UCSD-AML1 (cell line): ENCODE results near the gene PCYT2.
"Not testable (repeated sequence)": the region's sequence is repeated elsewhere in the genome, so short reads cannot be mapped to it uniquely, and the experiment has no call there.

Experiments used
- DNase-seq: peaks from one replicate; lab custom pipeline; 2025; ENCODE audit not compliant: unreplicated experiment; lab: John Stamatoyannopoulos, UW

The PCYT2 gene

DNA sequence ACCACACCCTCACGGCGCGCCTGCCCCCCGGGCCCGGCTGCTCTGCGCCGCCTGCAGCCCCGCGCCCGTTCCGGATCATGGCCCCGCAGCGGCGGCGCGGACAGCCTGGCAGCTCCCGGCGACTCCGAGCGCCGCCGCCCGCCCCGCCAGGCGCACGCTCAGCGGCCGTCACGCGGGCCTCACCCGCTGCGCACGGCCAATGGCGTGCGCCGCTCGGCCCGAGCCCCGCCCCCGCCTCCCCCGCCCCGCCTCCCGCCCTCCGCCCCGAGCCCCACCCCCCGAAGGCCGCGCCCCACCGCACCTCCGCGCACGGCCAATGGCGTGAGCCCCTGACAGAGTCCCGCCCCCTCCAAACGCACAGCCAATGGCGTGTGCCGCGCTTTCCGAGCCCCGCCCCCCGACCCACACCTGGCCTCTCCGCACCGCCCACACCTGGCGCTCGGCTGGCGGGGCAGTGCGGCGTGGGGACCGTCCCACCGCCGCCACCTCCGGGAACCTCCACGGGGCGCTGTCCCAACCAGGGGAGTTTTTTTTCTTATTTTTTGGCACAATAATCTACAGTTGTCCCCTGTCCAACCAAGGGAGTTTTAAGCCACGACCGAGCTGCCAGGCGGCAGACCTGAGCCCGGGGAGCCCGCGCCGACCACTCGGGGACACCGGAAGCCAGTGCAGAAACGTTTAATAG lies at the start of gene PCYT2:
Gene PCYT2, minus strand, starts transcription at position 123 of the 685 bp plus-strand sequence. Its CDS starts 44 bp downstream, at position 79.
- DNase-seq, result peak; percentile 85

DNA sequence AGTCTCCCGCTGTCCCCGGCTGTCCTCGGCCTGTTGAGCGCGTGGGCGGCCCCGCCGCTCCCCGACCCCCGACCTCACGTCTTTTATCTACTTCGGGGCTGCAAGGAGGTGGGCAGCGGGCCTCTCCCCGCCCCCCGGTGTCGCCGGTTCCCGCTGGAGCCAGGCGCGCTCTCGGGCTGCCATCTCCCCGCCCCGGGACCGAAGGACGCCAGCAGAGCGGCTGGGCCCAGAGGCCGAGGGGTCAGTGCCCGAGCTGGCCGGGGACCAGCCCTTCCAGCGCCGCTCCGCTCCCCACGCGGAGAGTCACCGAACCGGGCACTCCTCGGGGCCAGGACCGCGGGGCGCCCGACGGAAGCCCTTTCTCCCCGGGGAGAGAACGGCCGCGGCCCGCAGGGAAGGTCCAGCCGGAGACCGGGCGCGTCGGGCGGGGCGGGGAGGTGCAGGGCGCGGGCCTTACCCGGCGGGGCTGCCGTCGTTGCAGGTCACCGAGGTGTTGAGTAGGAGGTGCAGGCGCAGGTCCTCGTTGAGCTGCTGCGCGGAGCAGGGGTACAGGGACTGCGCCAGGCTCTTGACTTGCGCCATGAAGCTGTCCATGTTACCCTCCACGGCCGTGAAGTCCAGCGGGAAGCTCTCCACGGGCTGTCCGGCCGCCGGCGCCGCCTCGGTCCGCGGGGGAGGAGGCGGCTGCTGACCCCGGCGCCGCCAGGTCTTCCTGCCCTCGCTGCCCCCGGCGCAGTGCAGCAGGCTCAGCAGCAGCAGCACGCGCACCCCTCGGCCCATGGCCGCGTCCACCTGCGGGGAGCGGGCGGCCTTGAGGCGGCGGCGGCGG lies 49.1 kb upstream of the PCYT2 start:
- DNase-seq, result no peak

DNA sequence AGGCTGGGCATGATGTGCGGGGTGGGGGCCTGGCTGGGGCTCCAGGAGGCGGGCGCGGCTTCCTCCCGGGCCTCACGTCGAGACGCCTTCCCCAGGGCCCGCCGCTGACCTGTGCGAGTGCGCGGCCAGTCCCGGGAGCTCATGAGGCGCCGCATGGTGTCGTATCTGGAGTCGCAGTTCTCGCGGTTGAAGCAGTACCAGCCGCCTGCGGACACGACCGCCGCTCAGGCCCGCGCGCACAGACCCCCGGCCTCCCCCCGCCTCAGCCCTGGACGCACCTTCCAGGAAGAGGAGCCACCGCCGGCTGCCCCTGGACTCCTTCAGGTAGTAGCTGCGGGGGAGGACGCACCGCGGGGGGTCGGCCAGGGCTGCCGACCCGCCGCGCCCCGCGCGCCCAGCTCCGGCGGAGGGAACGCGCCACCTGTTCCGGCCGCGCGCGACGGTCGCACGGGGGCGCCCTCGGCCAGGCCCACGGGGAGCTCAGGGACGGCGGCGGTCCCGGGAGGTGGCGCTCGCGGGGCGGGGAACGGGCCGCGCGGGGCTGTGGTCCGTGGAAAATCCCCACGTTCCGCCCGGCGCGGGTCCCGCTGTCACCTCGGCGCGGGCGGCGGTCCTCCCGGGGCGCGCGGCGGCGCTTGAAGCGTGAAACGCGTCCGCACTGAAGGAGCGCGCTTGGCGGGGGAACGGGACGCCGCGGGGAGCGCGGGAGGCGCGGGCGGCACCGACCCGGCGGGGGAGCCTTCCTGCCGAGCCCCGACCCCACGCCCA lies 48.3 kb upstream of the PCYT2 start:
- DNase-seq, result peak; percentile 77

DNA sequence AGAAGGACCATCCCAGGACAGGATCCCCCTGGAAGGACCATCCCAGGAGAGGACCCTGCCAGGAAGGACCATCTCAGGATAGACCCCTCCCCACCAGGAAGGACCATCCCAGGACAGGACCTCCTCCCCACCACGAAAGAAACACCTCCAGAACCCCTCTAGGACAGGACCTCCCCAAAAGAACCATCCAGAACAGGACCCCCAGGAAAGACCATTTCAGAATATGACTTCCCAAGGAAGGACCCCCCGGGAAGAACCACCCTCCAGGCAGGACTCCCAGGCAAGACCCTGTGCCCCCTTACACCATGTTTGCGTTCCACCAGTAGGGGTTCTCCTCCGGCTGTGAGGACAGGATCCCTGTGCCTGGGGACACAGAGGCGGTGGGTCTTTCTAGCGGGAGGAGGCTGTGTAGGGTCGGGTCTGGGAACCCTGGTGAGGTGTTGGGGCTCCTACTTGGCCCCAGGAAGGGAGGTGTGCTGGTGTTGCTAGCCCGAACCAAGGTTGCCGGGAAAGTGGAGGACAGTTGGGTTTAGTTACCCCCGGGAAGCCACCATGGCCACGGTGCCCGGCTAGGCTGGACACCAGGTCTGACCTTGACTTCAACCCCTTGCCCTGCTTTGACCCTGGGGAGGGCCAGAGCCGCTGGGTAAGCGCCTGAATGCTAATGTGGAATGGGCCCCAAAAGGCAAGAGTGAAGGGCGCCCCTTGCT lies 47.6 kb upstream of the PCYT2 start:
- no peak for DNase-seq

DNA sequence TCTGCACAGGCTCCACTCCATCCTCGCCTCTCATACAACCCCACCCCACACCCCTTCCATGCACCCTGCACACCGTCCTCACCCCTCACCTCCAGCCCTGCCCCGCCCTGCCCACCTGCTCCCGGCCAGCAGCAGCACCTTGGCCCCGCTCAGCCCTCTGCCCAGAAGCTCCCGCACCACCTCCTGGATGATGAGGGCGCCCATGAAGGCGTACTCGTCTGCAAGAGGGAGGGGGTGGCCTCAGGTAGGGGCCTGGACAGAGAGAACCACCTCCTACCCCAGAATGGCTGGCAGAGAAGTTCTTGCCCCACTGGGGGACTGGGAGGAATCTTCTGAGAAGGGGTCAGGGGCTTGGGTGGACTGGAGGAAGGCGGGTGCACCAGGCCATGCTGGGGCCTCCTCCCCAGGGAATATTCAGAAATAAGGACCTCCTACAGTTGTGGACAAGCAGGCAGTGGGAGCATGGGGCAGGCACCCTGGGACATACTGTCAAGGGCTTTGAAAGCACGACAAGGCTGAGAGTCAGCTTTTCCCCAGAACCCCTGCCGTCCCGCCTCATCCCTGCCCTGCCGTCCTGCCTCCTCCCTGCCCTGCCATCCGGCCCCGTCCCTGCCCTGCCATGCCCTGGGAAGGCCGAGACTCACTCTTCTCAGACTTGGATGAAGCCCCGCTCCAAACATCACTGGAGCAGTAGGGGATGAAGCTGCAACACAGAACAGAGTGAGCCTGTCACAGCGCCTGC lies 46.7 kb upstream of the PCYT2 start:
- no peak for DNase-seq

DNA sequence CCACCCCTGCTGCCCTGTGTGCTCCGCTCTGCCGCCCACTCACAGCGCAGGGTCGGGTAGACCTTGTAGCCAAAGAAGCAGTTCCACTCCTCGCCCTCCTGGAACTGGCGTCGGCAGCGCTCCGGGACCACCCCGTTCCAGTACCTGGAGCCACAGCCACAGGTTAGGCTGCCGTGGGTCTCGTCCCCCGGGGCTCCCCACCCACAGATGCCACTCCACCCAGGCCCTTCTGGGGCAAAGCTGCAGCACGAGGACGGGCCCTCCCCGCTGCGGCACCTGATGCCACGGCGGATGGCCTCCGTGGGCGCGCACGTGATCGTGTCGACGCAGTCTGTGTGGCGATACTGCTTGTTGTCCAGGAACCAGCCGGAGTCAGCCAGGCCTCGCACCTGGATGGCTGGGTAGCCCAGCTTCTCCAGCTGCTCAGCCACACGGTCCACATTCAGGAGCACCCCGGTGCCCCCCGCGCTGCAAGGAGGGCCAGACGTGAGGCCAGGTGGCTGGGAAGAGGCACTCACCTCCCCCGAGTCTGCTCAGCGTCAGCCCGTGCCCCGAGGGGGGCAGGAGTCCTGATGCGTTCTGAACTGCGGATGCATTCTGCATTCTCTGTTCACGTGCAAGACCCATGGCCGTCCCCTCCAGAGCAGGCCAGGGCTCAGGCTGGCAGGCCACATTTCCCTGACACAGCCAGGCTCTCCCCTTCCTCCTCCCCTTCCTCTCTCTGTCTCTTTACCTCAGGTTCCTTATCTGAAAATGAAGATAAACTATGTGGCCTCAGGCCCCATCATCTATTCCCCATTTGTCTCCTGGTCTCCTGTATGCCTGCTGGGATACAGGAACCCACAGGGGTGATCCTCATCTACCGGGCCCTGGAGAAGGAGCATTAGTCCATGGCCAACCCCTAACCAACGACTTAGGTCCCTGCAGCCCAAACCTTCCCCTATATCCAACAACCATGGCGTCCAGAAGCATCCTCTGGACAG lies 45.7 kb upstream of the PCYT2 start:
- no peak for DNase-seq

DNA sequence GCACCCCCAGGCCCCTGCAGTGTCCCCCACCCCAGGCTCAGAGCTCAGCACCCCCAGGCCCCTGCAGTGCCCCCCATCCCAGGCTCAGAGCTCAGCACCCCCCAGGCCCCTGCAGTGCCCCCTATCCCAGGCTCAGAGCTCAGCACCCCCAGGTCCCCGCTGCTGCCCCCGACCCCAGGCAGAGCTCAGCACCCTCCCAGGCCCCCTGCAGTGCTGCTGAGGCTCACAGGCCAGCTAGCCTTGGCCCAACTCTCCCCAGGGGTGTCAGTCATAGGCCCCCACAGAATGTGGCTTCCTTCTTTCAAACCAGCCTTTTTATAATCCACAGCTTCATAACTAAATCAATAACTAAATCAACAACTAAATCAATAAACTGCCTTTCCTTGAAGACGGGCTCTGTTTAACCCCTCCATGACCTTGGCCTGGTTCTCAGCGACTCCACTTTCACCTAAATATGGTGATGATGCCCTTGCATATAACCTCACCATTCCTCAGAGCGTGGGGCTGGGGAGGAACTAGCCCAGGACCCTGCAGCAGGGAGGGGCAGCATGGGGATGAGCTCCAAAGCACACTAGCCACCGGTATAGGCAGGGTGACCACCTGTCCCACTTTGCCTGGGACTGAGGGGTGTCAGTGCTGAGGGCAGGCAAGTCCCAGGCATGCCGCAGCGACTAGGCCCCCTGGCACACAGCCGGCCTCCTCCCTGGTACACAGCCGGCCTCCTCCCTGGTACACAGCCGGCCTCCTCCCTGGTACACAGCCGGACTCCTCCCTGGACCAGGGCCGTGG lies 44.8 kb upstream of the PCYT2 start:
- DNase-seq, result no peak

DNA sequence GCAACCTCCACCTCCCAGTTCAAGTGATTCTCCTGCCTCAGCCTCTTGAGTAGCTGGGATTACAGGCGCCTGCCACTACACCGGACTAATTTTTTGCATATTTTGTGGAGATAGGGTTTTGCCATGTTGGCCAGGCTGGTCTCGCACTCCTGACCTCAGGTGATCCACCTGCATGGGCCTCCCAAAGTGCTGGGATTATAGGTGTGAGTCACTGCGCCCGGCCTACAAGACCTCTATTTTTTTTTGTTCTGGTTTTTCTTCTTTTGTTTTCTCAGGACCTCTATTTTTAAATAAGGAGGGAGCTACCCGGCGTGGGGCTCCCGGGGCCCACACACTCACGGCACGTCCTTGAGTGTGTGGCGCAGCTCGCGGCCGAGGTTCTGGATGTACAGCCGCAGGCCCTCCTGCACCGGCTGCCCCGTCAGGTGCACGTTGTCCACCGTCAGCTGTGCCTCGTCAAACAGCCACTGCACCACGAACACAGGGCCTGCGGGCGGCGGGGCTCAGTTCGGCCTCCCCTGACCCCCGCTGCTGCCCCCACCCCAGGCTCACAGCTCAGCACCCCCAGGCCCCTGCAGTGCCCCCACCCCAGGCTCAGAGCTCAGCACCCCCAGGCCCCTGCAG lies 44.0 kb upstream of the PCYT2 start:
- DNase-seq, result no peak

DNA sequence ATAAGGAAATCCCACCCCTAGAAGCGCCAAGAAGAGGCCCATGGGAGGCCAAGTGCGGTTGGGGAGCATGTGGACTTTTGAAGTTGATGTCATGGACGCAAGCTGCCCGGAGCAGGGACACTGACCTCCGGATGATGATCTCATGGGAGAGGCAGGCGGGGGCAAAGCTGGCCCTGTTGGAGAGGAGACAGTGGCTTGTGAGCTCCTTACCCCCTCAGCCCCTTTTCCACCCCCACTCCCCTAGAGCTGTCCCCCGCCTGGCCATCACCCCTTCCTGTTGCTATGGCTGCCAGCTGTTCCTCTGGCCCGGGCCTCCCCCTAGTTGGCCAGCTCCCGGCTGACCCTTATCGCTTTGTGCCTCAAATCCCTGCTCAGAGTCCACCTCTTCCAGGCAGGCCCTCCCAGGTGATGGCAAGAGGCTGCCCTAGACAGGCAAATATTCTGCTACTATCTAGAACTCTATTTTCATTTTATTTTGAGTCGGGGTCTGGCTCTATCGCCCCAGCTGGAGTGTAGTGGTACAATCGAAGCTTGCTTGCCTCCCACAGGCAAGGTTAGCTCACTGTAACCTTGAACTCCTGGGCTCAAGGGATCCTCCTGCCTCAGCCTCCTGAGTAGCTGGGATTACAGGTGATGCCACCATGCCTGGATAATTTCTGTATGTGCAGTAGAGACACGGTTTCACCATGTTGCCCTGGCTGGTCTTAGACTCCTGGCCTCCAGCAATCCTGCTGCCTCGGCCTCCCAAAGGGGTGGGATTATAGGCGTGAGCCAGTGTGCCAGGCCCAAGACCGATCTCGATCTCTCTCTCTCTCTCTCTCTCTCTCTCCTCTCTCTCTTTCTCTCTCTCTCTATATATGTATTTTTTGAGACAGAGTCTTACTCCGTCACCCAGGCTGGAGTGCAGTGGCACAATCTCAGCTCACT lies 43.2 kb upstream of the PCYT2 start:
- no peak for DNase-seq

DNA sequence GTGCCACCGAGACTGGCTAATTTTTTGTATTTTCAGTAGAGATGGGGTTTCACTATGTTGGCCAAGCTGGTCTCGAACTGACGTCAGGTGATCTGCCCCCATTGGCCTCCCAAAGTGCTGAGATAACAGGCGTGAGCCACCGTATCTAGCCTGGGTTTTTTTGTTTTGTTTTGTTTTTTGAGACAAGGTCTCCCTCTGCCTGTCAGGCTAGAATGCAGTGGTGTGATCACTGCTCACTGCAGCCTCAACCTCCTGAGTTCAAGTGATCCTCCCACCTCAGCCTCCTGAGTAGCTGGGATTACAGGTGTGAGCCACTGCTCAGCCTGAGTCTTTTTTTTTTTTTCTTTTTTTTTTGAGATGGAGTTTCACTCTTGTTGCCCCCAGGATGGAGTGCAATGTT lies 42.2 kb upstream of the PCYT2 start:
- DNase-seq, result not testable (repeated sequence)

DNA sequence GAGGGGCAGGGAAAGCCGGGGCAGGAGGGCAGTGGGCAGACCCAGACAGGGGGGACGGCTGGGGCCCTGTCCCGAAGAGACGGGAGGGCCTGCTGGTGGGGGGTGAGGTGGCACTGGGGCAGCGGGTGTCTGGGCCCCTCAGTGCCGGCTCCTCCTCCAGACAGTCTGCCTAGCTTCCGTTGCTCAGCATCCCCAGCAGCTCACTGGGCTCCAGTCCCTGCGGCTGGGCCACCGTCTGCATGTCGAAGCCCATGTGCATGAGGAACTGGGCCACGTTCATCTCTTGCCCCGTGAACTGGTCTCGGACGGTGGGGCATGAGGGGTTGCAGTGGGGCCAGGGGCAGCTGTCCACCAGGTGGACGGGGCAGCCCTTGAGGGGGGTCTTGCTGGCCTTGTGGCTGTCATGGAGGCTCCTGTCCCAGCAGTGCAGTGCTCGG lies 41.6 kb upstream of the PCYT2 start:
- no peak for DNase-seq

DNA sequence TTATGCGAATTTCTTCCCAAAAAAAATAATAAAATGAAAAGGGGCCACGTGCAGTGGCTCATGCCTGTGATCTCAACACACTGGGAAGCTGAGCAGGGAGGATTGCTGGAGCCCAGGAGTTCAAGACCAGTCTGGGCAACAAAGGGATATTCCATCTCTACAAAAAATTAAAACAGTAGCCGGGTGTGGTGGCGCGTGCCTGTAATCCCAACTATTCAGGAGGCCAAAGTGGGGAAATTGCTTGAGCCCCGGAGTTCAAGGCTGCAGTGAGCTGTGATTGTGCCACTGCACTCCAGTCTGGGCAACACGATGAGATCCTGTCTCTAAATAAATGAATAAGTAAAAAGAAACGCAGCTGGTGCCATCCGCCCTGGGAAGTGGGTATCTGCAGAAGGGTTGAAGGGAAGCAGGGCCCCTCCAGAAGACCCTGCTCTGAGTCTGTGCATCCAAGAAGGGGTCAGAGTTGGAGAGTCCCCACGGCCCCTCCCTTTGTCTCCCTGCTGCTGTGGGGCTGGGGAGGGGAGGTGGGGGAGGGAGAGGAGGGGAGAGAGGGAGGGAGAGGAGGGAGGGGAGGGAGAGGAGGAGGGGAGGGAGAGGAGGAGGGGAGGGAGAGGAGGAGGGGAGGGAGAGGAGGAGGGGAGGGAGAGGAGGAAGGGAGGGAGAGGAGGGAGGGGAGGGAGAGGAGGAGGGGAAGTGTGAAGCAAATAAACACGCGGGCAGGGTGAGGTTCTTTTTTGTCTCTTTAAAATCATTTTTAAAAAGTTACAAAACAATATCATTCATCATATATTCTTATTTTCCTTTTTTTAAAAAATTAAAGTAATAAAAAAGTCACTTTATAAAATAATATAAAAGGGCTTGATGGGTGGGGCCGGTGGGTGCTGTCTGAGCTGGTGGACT lies 40.8 kb upstream of the PCYT2 start:
- DNase-seq, result no peak

DNA sequence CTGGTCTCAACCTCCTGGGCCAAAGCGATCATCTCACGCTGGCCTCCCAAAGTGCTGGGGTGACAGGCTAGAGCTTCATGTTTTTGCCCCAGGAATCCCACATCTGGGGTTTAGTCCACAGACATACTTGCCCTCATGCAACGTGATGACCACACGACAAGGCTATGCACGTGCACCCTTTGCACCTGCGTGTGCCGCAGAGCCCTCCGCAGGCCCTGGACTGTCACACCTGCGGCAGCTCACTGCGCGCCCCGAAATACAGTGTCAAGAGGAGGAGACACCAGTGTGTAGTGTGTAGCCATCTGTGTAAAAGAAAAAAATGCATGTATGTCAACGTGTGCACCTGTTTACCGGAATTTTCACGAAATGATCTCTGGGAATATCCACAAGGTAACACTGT lies 39.3 kb upstream of the PCYT2 start:
- no peak for DNase-seq

DNA sequence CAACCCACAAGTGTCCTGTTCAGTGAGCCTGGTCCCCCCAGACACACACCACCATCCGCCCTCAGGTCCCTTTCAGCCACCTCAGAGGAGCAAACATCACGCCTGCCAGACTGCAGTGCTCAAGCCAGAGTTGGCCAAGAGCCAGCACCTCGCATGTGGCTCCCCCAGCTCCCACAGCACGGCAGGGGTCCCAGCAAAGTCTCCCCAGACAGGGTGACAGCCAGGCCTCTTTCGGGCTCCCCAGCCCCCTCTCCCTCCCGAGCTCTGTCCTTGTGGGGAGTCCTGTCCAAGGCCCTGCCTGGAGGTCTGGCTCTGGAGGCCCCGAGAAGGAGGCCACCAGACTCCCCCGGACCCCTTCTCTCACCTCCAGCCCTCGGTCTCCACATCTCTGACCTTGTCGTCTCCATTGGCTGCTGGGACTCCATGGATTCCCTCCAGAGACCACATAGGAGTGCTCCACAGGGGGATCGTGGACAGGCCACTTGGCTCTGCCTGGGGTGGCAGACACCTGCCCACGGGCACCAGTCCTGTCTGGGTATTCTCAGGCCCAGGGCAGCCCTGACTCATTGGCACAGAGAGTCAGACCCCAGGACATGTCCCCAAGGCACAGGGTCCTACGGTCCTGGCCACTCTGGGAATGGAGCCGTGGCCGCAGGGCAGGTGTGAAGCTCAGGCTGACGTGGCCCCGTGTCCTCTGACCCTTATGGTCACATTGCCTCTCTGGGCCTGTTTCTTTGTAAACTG lies 37.6 kb upstream of the PCYT2 start:
- DNase-seq, result no peak

DNA sequence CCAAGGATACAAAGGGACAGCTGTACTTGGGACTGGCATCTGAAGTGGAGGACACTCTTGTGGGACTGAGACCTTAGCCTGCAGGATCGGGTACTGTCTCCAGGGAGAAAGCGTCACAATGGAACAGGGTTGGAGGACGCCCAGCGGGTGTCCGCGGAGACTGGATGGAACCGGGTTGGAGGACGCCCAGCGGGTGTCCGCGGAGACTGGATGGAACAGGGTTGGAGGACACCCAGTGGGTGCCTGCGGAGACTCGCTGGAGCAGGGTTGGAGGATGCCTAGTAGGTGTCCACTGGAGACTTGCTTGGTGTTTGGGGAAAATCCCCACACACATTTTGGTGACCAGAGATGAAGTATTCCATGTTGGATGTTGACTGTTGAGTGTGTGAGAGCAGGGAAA lies 36.0 kb upstream of the PCYT2 start, which contains the start of gene MYADML2:
Gene MYADML2, minus strand, starts transcription at position 45 of the 400 bp plus-strand sequence. CDS start 5,492 bp downstream, outside the sequence.
- no peak for DNase-seq
